ENCODE data around the gene AGPAT4.

DNA sequence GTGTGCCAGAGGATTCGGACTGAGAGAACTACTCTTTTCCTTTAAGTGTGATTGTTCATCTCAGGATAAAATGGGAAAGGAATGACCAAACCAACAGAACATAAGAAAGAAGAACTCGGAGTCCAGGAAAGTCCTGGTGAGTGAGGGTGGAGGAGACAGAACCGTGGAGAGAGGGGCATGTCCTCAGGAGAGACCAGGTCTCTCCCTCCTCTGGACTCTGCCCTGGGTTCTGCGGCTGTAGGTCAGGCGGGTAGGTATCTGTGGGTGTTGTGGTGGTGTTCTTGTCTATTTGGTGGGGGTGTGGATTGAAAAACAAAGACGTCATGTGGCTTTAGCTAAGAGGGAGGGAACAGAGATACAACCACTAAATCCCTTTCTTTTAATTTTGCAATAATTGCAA is 29.1 kb upstream of the AGPAT4 start:
- TF ChIP-seq, protein P1, sequence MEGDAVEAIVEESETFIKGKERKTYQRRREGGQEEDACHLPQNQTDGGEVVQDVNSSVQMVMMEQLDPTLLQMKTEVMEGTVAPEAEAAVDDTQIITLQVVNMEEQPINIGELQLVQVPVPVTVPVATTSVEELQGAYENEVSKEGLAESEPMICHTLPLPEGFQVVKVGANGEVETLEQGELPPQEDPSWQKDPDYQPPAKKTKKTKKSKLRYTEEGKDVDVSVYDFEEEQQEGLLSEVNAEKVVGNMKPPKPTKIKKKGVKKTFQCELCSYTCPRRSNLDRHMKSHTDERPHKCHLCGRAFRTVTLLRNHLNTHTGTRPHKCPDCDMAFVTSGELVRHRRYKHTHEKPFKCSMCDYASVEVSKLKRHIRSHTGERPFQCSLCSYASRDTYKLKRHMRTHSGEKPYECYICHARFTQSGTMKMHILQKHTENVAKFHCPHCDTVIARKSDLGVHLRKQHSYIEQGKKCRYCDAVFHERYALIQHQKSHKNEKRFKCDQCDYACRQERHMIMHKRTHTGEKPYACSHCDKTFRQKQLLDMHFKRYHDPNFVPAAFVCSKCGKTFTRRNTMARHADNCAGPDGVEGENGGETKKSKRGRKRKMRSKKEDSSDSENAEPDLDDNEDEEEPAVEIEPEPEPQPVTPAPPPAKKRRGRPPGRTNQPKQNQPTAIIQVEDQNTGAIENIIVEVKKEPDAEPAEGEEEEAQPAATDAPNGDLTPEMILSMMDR (IDR thresholded peaks at IDR 0.05 in 4 of 5, conservative IDR thresholded peaks at IDR 0.05 in 1 of 5) = no peak
- TF ChIP-seq POLR2A (IDR thresholded peaks at IDR 0.05) = no peak
